GM23338 (cell line): Measurements from ENCODE around the gene SYT2.

ENCODE experiments used
- CREB1 ChIP-seq: fragments of 250-450 bp; sonication (Bioruptor Pico); IDR thresholded peaks from 2 replicates; pipeline ENCODE4 v1.5.0; 2020; ENCODE audit warnings: low read depth, mild to moderate bottlenecking, moderate library complexity
- ETS1 ChIP-seq: IDR thresholded peaks from 2 replicates; pipeline ENCODE4 v1.6.1; 2016; ENCODE audit warnings: antibody characterized with exemption
- EZH2 ChIP-seq: fragments of 200-600 bp; sonication (generic); IDR thresholded peaks from one replicate; pipeline ENCODE4 v1.8.0; 2017; ENCODE audit warnings: antibody characterized with exemption, mild to moderate bottlenecking, low read depth; ENCODE audit not compliant: unreplicated experiment
- EZH2phosphoT487 ChIP-seq: fragments of 200-600 bp; sonication (generic); IDR thresholded peaks from one replicate; pipeline ENCODE4 v1.8.1; 2018; ENCODE audit warnings: antibody characterized with exemption; ENCODE audit not compliant: unreplicated experiment
- JUNB ChIP-seq: IDR thresholded peaks from one replicate; pipeline ENCODE4 v1.6.1; 2016; ENCODE audit warnings: antibody characterized with exemption; ENCODE audit not compliant: unreplicated experiment
- POLR2AphosphoS5 ChIP-seq: IDR thresholded peaks from 2 replicates; pipeline ENCODE4 v1.6.1; 2016; ENCODE audit warnings: antibody characterized with exemption, low read depth
- REST ChIP-seq: IDR thresholded peaks from one replicate; pipeline ENCODE4 v1.6.1; 2018; ENCODE audit warnings: antibody characterized with exemption; ENCODE audit not compliant: unreplicated experiment
- STAT1 ChIP-seq: IDR thresholded peaks from one replicate; pipeline ENCODE4 v1.6.1; 2016; ENCODE audit warnings: antibody characterized with exemption; ENCODE audit not compliant: unreplicated experiment
- TF ChIP-seq, protein P1 (sequence below), 2 experiments: fragments of 200-600 bp in 1 of 2; sonication (generic) in 1 of 2; conservative IDR thresholded peaks; 2 replicates each; pipeline versions ENCODE4 v1.5.1 to v1.6.1; 2016 to 2017; ENCODE audit warnings: antibody characterized with exemption in 2 of 2, low read depth in 2 of 2, mild to moderate bottlenecking in 2 of 2, moderate library complexity in 1 of 2

DNA sequence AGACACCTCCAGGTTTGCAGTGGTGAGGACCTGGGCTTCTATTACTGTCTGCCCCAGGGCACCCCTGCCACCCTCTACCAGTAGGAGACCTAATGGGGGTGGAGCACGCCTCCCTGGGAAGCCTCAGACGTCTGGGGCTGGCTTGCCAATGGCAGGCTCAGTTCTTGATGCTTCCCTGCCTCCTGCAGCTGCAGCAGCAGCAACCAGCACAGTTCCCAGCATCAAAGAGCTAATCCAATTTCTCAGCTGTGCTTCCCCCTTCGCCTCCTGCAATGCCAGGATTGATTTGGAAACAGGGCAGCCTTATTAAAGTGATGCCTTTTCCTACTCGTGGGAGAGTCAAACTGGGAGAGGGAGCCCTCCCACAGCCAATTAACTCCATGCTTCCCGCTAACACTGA is 8.2 kb downstream of the SYT2 start:
- TF ChIP-seq, protein P1, sequence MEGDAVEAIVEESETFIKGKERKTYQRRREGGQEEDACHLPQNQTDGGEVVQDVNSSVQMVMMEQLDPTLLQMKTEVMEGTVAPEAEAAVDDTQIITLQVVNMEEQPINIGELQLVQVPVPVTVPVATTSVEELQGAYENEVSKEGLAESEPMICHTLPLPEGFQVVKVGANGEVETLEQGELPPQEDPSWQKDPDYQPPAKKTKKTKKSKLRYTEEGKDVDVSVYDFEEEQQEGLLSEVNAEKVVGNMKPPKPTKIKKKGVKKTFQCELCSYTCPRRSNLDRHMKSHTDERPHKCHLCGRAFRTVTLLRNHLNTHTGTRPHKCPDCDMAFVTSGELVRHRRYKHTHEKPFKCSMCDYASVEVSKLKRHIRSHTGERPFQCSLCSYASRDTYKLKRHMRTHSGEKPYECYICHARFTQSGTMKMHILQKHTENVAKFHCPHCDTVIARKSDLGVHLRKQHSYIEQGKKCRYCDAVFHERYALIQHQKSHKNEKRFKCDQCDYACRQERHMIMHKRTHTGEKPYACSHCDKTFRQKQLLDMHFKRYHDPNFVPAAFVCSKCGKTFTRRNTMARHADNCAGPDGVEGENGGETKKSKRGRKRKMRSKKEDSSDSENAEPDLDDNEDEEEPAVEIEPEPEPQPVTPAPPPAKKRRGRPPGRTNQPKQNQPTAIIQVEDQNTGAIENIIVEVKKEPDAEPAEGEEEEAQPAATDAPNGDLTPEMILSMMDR (conservative IDR thresholded peaks at IDR 0.05; ENCODE audit: low read depth in 2 of 2): no peak
- TF ChIP-seq POLR2AphosphoS5: no peak
- no peak for TF ChIP-seq EZH2
- TF ChIP-seq JUNB: no peak
- no peak for TF ChIP-seq CREB1 (CRISPR knock-in tag)
- no peak for TF ChIP-seq EZH2phosphoT487
- TF ChIP-seq REST: no peak
- TF ChIP-seq ETS1: no peak
- TF ChIP-seq STAT1: no peak
